T47D (cell line): ENCODE results near the gene RRAS.
"Not testable (repeated sequence)": the region's sequence is repeated elsewhere in the genome, so short reads cannot be mapped to it uniquely, and the experiment has no call there.

Source experiments
- DNase-seq, 2 experiments: peaks; one replicate each; pipeline versions ENCODE4 v3.0.0 to v3.0.0-alpha.2; 2011 to 2012; ENCODE audit warnings: low read depth in 1 of 2, low spot score in 1 of 2
- JUND ChIP-seq: IDR thresholded peaks from 2 replicates; pipeline ENCODE4 v1.6.1; 2012; ENCODE audit warnings: low read depth
- in situ Hi-C: cut with HindIII; loops from 2 replicates; pipeline ENCODE4 v1.10.0; 2016; ENCODE audit warnings: low sequenced_read_pairs, low pct_unique_long_range_greater_than_20kb

RRAS gene

DNA sequence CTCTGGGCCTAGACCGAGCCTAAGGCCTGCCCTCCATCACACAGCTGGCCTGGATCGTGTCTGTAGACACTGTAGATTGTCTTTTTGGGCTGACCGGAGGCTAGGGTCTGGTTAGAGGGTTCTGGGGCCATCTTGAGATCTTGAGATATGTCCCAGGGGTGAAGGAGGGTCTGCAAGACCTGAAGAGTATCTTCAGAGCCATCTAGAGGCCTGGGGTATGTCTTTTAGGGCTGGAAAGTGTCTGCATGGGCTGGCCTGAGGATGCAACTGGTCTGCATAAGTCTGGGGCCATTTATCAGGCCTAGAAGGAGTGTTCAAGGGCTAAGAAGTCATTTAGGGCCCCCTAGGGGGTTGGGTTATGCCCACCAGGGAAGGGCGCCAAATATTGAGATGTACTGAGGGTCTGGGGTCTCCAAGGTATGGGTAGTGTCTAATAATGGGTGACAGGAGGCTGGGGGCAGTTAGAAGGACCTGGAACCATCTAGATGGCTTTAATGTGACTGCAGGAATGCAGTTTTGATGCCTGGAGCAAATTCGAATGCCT is 2.6 kb upstream of the RRAS start:
- in situ Hi-C loops, result no loop called here
- TF ChIP-seq JUND, result no peak
- DNase-seq, result no peak

DNA sequence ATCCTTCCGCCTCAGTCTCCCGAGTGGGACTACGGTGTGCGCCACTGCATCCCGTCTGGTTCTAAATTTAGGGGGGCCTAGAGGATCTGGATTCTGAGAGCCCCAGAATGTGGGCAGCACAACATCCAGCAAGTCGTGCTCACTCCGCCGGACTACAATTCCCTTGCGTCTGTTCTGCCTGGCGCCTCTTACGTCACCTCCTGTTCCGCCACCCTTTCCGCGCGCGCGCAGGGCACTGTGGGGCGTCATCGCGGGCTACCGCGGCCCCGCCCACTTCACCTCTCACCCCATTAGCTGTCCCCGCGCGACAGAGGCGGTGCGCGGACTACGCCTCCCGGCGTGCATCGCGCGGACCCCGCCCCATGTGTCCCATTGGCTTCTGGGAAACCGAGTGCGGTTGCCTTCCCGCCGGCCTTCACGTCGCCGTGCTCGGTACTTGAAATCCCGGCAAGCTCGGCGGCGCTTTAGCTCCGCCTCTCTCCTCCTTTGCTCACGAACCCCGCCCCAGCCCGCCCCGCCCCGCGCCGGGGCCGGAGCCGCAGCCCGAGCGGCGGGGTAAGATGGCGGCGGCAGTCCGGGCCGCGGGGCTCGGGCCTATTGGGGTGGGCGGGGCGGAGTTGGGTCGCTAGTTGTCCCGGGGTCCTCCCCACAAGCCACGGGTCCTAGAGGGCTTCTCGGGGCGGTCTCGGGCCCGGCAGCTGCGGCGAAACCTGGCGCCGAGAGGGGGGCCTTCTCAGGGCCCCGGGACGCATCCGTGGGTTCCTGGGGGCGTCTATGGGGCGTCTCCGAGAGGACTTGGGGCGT is 1.9 kb upstream of the RRAS start, which contains the start of gene SCAF1:
TSS of gene SCAF1 (plus strand) at position 522 of the 804 bp plus-strand sequence. CDS start 2,818 bp downstream, outside the sequence.
- in situ Hi-C loops, result no loop called here
- no peak for TF ChIP-seq JUND
- DNase-seq, result peak; percentile 82 to 99

DNA sequence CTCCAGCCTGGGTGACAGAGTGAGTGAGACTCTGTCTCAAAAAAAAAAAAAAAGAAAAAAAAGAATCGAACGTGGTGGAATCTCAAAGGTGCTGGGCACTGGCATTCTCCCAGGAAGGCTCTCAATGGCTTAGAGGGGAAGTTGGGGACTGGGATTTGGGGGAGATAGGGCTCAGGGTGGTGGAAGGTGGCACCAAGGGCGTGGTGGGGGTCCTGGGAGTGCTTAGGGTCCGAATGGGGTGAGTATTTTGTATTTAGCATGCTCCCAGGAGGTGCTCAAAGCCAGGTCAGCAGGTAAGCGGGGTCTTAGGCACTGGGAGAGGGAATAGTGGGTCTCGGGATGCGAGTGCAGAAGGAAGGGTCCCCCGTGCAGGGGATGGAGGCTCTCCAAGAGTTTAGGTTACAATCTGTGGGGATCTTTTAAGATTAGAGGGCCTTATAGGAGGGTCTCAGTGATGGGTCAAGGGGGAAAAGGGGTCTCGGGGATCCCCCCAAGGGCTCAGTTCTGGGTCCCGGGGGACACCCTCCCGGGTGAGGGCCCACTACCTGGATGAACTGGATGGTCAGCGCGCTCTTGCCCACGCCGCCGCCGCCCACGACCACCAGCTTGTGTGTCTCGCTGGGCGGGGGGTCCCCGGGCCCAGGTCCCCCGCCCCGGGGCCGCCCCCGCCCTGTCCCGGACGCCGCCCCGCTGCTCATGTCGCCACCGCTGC is 386 bp downstream of the RRAS start:
- in situ Hi-C loops, result no loop called here
- TF ChIP-seq JUND, result no peak
- DNase-seq, result no peak

DNA sequence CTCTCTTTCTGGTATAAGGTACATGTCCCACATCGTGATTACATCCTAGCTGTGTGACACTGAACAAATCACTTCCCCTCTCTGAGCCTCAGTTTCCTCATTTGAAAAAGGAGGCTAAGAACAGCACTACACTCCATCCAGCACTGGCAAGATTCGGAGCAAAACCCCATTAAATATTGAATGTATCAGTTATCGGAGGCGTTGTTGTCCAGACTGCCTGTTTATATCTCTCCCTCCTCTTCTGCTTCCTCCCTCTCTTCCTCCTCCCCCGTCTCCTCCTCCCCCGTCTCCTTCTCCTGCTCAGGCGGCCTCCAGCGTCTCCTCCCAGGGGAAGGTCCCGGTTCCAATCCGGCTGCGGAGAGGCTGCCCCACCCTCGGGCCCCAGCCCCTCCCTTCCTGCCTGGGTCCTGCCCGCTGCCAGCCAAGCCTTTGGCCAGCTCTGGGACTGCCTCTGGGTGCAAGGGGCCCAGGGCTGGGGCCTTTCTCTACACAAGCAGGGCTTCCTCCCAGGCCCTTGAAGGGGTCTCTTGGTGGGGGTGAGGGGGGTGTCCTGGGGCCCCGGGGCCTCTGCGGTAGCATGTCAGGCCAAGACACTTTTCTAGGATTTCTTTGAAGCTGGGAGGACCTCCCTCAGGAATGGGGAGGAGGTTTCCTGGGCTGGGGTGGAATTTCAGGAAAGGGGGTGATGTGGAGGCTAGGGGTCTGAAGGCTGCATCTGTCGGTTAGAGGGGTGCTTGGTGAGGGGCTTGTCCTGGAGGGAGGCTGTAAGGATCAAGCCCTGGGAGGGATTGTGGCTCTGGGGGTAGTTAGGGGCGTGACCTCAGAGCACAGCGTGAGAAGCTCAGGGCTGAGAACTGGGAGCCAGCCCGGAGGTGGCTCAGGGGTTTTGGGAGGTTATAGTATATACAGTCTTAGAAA is 1.9 kb downstream of the RRAS start:
- TF ChIP-seq JUND, result no peak
- DNase-seq, result peak; percentile 68 to 88
- in situ Hi-C loops, result no loop called here

DNA sequence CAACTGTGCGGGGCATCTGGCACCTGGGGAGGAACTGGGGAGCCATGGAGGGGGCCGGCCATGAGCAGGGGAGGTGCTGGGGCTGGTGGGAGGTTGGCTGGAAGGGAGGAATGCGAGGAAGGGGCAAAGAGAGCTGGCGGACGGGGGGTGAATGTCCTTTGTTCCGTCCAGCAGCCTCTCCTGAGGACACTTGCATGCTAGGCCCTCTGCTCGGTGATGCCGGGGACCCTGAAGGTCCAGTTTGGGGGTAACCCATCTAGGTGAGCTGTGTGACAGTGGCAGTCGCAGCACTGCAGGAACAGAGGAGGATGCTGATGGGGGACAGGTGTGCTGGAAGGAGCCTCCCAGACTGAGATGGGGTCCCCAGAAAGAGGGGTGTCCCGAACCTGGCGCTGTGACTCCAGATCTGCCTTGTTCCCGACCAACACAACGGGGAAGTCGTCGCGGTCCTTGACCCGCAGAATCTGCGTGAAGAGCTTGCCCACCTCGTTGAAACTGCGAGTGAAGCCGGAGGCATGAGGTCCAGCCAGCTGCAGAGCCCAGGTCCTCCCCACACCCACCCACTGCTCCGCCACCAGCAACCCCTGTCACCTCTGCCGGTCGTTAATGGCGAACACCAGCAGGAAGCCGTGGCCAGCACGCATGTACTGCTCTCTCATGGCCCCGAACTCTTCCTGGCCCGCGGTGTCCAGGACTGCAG is 3.6 kb downstream of the RRAS start:
- no peak for DNase-seq
- in situ Hi-C loops, result no loop called here
- TF ChIP-seq JUND, result no peak

DNA sequence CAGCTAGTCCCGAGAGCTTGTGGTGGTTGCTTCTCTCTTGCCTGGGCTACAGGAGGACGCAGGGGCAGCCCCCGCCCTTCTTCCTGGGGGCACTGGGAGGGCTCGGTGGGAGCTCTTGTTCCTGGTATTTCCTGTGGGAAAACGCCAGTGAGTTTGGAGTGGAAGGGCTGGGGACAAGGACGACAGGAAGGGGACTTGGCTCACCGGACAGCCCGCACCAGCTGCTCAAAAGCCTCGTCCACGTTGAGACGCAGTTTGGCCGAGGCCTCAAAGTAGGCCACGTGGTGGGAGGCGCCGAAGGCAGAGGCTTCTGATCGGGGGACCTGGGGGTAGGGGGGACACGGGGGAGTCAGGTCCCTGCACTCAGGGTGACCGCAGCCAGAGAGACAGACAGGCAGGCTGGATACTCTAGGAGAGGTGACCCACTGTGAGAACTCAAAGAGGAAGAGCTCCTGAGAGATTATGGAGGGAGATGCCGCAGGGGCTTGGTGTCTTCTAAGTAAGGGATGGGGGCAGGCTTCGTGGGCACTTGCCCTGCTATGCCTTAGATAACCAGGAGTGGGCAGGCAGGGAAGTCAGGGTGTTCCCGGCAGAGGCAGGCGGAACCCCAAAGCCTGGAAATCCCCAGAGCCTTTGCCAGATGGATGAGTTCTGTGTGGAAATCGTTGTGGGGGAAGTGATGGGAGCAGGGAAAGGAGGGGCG is 4.3 kb downstream of the RRAS start:
- no peak for TF ChIP-seq JUND
- no peak for DNase-seq
- in situ Hi-C loops, result no loop called here

DNA sequence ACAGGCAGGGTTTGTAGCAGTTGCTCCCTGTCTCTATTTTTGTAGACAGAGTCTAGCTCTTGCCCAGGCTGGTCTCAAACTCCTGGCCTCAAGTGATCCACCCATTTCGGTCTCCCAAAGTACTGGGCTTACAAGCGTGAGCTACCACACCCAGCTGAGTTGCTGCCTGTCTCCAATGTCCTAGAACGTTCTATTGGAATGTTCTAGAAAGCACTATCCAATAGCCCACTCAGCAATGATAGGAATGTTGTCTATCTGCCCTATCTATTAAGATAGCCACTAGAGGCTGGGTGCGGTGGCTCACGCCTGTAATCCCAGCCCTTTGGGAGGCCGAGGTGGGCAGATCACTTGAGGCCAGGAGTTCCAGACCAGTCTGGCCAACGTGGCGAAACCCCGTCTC is 6.7 kb downstream of the RRAS start:
- DNase-seq, in situ Hi-C loops: not testable (repeated sequence)

DNA sequence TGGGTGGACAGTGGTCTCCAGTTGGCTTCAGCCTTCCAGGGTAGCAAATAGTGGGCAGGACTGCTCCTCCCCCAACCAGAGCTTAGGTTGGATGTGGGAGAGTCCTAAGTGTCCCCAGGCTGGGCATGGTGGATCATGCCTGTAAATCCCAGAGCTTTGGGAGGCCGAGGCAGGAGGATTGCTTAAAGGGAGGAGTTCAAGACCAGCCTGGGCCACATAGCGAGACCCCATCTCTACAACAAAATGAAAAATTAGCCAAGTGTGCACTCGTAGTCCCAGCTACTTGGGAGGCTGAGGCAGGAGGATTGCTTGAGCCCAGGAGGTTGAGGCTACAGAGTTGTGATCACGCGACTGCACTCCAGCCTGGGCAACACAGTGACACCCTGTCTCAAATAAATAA is 7.4 kb downstream of the RRAS start:
- no peak for TF ChIP-seq JUND
- DNase-seq, result no peak
- in situ Hi-C loops, result no loop called here

DNA sequence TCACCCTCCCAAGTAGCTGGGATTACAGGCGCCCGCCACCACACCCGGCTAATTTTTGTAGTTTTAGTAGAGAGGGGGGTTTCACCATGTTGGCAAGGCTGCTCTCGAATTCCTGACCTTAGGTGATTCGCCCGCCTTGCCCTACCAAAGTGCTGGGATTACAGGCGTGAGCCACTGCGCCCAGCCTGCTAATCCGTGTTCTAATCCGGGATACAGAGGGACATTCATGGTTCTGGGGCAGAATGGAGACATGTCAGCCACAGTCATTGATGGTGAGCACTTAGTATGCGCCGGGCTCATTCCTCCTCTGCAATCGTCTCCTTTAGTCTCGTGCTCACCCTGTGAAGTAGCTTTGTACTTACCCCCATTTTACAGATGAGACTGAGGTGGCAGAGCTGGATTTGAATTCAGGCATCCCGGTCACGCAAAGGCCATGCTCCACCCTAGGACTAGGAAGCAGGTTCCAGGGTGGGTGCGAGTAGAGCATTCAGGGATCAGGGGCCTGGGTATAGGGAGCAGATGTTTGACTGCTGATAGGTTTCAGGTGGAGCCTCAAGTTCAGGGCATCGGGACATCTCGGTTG is 8.2 kb downstream of the RRAS start:
- no peak for TF ChIP-seq JUND
- no peak for DNase-seq
- in situ Hi-C loops, result no loop called here

DNA sequence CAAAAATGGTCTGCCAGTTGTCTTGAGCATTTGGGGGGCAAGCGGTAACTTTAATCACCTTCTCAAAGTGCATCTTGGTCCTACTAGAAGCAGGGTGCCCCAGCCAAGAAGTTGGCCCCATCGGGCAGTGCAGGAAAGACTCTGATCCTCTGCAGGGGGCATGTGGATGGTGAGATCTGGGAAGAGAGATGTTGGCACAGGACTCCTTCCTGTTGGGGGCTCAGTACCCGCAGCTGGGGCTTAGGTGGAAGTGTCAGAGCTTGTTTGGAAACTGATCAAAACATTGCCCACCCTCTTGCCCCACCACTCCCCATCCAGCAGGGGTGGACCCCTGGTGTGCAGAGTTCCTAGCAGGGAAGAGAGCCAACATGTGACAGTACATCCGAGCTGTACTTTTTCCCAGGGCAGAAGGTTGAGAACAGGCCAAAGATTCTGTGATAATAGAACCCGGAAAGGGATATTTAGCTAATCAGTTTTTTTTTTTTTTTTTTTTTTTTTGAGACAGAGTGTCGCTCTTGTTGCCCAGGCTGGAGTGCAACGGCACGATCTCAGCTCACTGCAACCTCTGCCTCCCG is 8.8 kb downstream of the RRAS start:
- TF ChIP-seq JUND, result no peak
- DNase-seq, result no peak
- in situ Hi-C loops, result no loop called here

DNA sequence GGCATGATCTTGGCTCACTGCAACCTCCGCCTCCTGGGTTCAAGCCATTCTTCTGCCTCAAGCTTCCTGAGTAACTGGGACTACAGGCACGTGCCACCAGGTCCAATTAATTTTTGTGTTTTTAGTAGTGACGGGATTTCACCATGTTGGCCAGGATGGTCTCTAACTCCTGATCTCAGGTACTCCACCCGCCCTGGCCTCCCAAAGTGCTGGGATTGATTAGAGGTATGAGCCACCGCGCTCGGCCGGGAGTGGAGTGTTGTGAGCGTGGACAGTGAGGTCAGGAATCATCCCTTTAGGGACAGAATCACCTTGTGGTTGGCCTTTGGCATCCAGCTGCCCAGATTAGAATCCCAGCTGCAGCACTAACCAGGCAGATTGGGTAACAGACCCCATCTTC is 10.3 kb downstream of the RRAS start:
- no peak for DNase-seq
- TF ChIP-seq JUND, result no peak
- in situ Hi-C loops, result no loop called here
